ENCODE results near the gene GLIS1.

DNA sequence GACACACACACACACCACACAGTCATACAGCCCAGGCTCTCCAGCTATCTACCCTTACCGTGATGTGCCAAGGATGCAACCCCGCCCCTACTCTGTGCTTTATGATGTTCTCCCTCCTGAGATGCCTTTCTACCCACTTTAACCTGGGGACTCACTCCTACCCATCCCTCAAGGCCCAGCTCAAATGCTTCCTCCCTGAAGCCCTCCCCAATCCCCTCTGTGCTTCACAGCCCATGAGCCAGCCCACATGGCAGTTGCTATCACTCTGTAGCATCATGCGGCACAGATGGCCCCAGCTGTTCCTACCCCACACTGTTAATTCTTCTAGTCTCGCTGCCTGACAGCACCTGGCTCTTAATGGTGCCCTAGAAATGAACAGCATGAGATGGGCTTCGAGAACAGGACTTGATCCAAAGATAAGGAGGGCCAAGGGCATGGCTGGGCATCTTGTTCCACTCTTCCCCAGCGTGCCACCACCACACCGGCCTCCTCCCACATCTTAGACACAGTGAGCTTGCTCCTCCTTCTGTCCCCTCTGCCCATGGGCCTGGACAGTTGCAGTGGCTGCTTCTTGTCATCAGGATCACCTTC is 109.8 kb downstream of the GLIS1 start:
- TF ChIP-seq, protein P1, sequence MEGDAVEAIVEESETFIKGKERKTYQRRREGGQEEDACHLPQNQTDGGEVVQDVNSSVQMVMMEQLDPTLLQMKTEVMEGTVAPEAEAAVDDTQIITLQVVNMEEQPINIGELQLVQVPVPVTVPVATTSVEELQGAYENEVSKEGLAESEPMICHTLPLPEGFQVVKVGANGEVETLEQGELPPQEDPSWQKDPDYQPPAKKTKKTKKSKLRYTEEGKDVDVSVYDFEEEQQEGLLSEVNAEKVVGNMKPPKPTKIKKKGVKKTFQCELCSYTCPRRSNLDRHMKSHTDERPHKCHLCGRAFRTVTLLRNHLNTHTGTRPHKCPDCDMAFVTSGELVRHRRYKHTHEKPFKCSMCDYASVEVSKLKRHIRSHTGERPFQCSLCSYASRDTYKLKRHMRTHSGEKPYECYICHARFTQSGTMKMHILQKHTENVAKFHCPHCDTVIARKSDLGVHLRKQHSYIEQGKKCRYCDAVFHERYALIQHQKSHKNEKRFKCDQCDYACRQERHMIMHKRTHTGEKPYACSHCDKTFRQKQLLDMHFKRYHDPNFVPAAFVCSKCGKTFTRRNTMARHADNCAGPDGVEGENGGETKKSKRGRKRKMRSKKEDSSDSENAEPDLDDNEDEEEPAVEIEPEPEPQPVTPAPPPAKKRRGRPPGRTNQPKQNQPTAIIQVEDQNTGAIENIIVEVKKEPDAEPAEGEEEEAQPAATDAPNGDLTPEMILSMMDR (IDR thresholded peaks at IDR 0.05 in 4 of 5, conservative IDR thresholded peaks at IDR 0.05 in 1 of 5): no peak
- no peak for TF ChIP-seq POLR2A (IDR thresholded peaks at IDR 0.05)
